A549 treated with AZD2906 at 1 μM for 4 hours (cell line): ENCODE data around the gene PMF1. TPM values are rescaled to one million over a fixed set of nuclear protein-coding genes. Genes with fewer than 3 reads are reported as not detected.

Source experiments
- total RNA-seq: library from RNA; stranded (reverse); fragments of 200-300 nt; extraction: Qiagen RNA extraction; gene quantifications from 5 replicates; pipeline ENCODE4 v1.2.3, GENCODE V29; 2022

PMF1 gene, protein sequence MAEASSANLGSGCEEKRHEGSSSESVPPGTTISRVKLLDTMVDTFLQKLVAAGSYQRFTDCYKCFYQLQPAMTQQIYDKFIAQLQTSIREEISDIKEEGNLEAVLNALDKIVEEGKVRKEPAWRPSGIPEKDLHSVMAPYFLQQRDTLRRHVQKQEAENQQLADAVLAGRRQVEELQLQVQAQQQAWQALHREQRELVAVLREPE
- total RNA-seq, result 57.2 to 60.2 TPM (median 59.0 TPM) in 5 replicates

DNA sequence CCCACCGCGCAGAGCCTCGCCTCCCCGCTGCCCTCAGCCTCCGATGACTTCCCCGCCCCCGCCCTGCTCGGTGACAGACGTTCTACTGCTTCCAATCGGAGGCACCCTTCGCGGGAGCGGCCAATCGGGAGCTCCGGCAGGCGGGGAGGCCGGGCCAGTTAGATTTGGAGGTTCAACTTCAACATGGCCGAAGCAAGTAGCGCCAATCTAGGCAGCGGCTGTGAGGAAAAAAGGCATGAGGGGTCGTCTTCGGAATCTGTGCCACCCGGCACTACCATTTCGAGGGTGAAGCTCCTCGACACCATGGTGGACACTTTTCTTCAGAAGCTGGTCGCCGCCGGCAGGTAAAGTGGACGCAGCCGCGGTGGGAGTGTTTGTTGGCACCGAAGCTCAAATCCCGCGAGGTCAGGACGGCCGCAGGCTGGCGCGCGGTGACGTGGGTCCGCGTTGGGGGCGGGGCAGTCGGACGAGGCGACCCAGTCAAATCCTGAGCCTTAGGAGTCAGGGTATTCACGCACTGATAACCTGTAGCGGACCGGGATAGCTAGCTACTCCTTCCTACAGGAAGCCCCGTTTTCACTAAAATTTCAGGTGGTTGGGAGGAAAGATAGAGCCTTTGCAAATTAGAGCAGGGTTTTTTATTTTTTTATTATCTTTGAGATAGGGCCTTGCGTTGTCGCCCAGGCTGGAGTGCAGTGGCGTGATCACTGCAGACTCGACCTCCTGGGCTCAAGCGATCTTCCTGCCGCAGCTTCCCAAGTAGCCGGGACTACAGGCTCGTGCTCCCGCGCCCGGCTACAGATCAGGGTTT, at the start of gene PMF1:
Gene PMF1, plus strand, starts transcription at position 175 of the 811 bp plus-strand sequence. Its CDS starts 9 bp downstream, at position 184.

GRCh38 chr1:156193488-156194299, 19.1 kb upstream of the PMF1 start, which contains the start of gene SLC25A44:
Gene SLC25A44 (plus strand): TSS chr1:156194104. CDS start chr1:156199848, 5,744 bp downstream.

GRCh38 chr1:156241926-156242325, 29.1 kb downstream of the PMF1 start, which contains the start of gene BGLAP:
Gene BGLAP (plus strand): TSS chr1:156242184. CDS start chr1:156242232, 48 bp downstream.

DNA sequence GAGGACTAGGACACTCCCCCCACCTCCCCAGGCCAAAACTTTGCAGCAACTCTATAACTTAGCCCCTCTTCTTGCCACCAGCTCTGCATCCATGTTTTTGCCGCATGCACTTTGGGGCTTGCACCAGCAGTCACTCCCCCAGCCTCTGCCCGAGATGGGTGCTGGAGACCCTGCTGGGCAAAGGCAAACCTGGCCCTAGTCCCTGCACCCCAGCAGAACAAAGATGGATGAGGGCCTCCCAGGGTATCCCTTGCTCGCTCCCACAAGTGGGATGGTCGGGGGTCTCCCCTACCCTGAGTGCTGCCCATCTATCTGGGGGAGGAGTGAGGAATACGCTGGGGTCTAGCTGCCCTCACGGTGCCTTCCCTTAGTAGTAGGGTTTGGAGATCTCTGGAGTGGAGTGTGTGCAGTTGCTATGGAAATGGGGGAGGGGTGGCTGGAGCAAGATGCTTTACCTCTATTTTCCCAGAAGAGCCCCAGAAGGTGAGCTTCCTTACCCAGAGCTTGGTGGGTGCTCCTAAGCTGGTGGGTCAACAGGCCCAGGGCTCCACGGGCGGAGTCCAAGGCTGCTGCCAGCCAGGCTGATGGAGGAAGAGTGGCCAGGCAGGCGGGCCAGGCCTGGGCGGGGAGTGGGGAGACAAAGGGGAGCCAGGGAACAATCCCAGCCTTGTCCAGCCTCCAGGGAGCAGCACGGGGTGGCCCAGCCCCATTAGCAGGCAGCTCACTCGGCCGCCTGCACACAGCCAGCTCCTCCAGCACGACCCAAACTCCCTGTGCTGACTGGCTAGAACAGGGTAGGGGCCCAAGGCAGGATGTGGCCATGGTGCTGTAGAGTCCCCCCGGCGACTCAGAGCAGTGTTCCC, 34.9 kb downstream of the PMF1 start, which contains the start of gene PAQR6:
Gene PAQR6, minus strand, starts transcription at position 597 of the 863 bp plus-strand sequence. CDS start 1,325 bp downstream, outside the sequence.

GRCh38 chr1:156282479-156283222, 69.8 kb downstream of the PMF1 start, which contains the start of gene SMG5:
Gene SMG5 (minus strand): TSS chr1:156282825. CDS start chr1:156282680, 145 bp downstream.

GRCh38 chr1:156284112-156284511, 71.3 kb downstream of the PMF1 start, which contains the start of gene TMEM79:
Gene TMEM79 (plus strand): TSS chr1:156284325. CDS start chr1:156285227, 902 bp downstream.

Other genes starting within 250 kb of the PMF1 start
- 28.8 to 34.1 TPM (median 33.5 TPM) in 5 replicates for gene ARHGEF2, start 234.5 kb upstream of the PMF1 start, total RNA-seq
- 259 to 269 TPM (median 260 TPM) in 5 replicates for gene SSR2, start 192.1 kb upstream of the PMF1 start, total RNA-seq
- gene UBQLN4, start 159.2 kb upstream of the PMF1 start, total RNA-seq, result 33.7 to 42.4 TPM (median 36.4 TPM) in 5 replicates
- 149 to 159 TPM (median 157 TPM) in 5 replicates for gene LAMTOR2, start 158.2 kb upstream of the PMF1 start, total RNA-seq
- 0.21 TPM in 1 of 5 replicates, not detected in the others for gene RAB25, start 151.8 kb upstream of the PMF1 start, total RNA-seq
- gene MEX3A, start 130.5 kb upstream of the PMF1 start, total RNA-seq, result 1.2 to 2.6 TPM (median 2.1 TPM) in 5 replicates
- 703 to 786 TPM (median 771 TPM) in 5 replicates for gene LMNA, start 98.3 kb upstream of the PMF1 start, total RNA-seq
- gene SEMA4A, start 59.4 kb upstream of the PMF1 start, total RNA-seq, result 0.34 to 0.69 TPM (median 0.40 TPM) in 5 replicates
- gene SLC25A44, start 18.9 kb upstream of the PMF1 start, total RNA-seq, result 24.4 to 29.9 TPM (median 27.4 TPM) in 5 replicates
- gene BGLAP, start 29.2 kb downstream of the PMF1 start, total RNA-seq, result 0.15 to 0.37 TPM (median 0.32 TPM) in 5 replicates
- gene PAQR6, start 35.0 kb downstream of the PMF1 start, total RNA-seq, result 1.9 to 4.6 TPM (median 4.2 TPM) in 5 replicates
- gene SMG5, start 69.8 kb downstream of the PMF1 start, total RNA-seq, result 38.1 to 44.8 TPM (median 41.8 TPM) in 5 replicates
- 5.8 to 8.9 TPM (median 7.9 TPM) in 5 replicates for gene TMEM79, start 71.3 kb downstream of the PMF1 start, total RNA-seq
- gene GLMP, start 82.7 kb downstream of the PMF1 start, total RNA-seq, result 33.4 to 48.1 TPM (median 43.3 TPM) in 5 replicates
- not detected in 5 replicates for gene VHLL, start 86.3 kb downstream of the PMF1 start, total RNA-seq
- 364 to 420 TPM (median 388 TPM) in 5 replicates for gene CCT3, start 125.3 kb downstream of the PMF1 start, total RNA-seq
- 2.0 to 2.7 TPM (median 2.0 TPM) in 5 replicates for gene TSACC, start 125.5 kb downstream of the PMF1 start, total RNA-seq
- not detected in 5 replicates for gene RHBG, start 156.2 kb downstream of the PMF1 start, total RNA-seq